ENCODE data around the gene BCL2L13. TPM values are rescaled to one million over a fixed set of nuclear protein-coding genes. Genes with fewer than 3 reads are reported as not detected.

The BCL2L13 gene
- total RNA-seq, 6 donors from 2014 or later, result 40.4 to 67.1 (median 45.7) TPM

GRCh38 chr22:17628406-17629172, 10.0 kb upstream of the BCL2L13 start, which contains the start of gene ATP6V1E1:
TSS of gene ATP6V1E1 (minus strand) at chr22:17628749. CDS start at chr22:17628635, 114 bp downstream.
- H3K9me3 ChIP-seq, result no peaks in the 10 kb centered on the region
- peaks cover 0 to 11% (median 5%) of the 10 kb centered on the region in 4 donors for H3K36me3 ChIP-seq
- peak within 1 kb of the TSS; percentile 52 to 96 (median 73) for H3K4me3 ChIP-seq
- ATAC-seq (ENCODE audit: low FRiP score in 2 of 2) (peak; percentile 100), DNase-seq (peak; percentile 97)
- H3K4me1 ChIP-seq, result peaks cover 17 to 41% (median 29%) of the 10 kb centered on the region in 4 donors
- peak within 1 kb of the TSS; percentile 92 to 95 (median 94) for H3K27ac ChIP-seq
- 1% methylated on average over 28 to 39 of the region's 45 CpGs for WGBS, 2 donors
- peak in 3 of 4 donors; percentile 86 to 93 (median 91) for TF ChIP-seq POLR2A (IDR thresholded peaks at IDR 0.05)
- peak in 1 of 6 experiments; percentile 7 for TF ChIP-seq CTCF (IDR thresholded peaks at IDR 0.05)
- TF ChIP-seq POLR2AphosphoS5 (IDR thresholded peaks at IDR 0.05), result peak; percentile 83 to 92
- no peak for TF ChIP-seq EP300 (IDR thresholded peaks at IDR 0.05)
- no peaks in the 10 kb centered on the region for H3K27me3 ChIP-seq

DNA sequence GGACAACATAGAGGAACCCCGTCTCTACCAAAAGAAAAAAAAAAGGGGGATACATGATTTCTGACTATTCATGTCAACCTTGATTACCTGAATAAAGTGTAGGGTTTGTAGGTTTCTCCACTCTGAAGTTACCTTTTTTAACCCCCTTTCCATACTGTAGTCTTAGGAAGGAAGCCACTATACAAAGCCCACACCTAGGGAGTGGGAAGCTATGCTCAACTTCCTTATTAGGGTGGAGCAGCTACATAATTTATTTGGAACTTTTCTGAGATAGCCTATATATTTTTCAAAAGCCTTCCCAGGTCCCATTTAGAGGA, 9.4 kb upstream of the BCL2L13 start:
- peak in 1 of 2 donors; percentile 9 for ATAC-seq (ENCODE audit: low FRiP score in 2 of 2)
- TF ChIP-seq POLR2AphosphoS5 (IDR thresholded peaks at IDR 0.05), result no peak
- no peak for TF ChIP-seq EP300 (IDR thresholded peaks at IDR 0.05)
- no peak for TF ChIP-seq CTCF (IDR thresholded peaks at IDR 0.05)
- TF ChIP-seq POLR2A (IDR thresholded peaks at IDR 0.05), result no peak
- Histone ChIP-seq H3K27me3 (no peaks in the 10 kb centered on the region), H3K4me3 (peak overlapping the region; percentile 48 to 96 (median 73)), H3K9me3 (no peaks in the 10 kb centered on the region), H3K36me3 (peaks cover 0 to 10% (median 3%) of the 10 kb centered on the region in 4 donors), H3K4me1 (peaks cover 17 to 40% (median 29%) of the 10 kb centered on the region in 4 donors), H3K27ac (peak overlapping the region; percentile 92 to 95 (median 94))
- DNase-seq, result no peak
- WGBS, 2 donors, result 0% methylated on average over 1 of the region's 1 CpG

DNA sequence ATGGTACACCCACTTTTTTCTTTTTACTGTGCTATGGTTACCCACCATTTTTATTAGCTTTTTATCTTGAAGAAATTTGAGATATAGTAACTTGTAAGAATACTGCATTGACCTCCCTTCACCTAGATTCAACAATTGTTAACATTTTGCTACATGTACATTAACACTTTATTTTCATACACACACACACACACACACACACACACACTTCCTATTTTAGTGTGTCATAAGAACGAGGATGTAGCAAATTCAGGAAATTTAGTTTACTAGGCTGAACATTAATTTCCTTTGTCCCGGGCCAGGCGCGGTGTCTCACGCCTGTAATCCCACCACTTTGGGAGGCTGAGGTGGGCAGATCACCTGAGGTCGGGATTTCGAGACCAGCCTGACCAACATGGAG, 8.9 kb upstream of the BCL2L13 start:
- H3K4me3 ChIP-seq, result no peak overlapping the region
- no peak for ATAC-seq (ENCODE audit: low FRiP score in 2 of 2)
- TF ChIP-seq EP300 (IDR thresholded peaks at IDR 0.05), result no peak
- TF ChIP-seq CTCF (IDR thresholded peaks at IDR 0.05), result no peak
- no peak for TF ChIP-seq POLR2AphosphoS5 (IDR thresholded peaks at IDR 0.05)
- no peak for TF ChIP-seq POLR2A (IDR thresholded peaks at IDR 0.05)

DNA sequence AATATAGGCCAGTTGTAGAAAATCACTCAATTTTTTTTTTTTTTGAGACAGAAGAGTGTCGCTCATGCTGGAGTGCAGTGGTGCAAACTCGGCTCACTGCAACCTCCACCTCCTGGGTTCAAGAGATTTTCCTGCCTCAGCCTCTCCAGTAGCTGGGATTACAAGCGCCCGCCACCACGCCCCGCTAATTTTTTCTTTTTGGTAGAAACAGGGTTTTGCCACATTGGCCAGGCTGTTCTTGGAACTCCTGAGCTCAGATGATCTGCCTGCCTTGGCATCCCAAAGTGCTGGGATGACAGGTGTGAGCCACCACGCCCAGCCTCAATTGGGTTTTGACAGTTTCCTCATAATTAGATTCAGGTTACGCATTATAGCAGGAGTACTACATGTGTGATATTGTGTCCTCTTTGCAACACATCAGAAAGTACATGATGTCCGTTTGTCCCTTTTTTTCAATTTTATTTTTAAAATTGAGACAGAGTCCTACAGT, 7.4 kb upstream of the BCL2L13 start:
- Histone ChIP-seq H3K36me3 (no peaks in the 10 kb centered on the region), H3K9me3 (no peaks in the 10 kb centered on the region), H3K4me1 (peaks cover 17 to 25% (median 23%) of the 10 kb centered on the region in 4 donors), H3K4me3 (no peak overlapping the region), H3K27me3 (no peaks in the 10 kb centered on the region), H3K27ac (no peak overlapping the region)
- ATAC-seq (ENCODE audit: low FRiP score in 2 of 2) (no peak), DNase-seq (no peak)
- TF ChIP-seq POLR2A (IDR thresholded peaks at IDR 0.05) (no peak), CTCF (IDR thresholded peaks at IDR 0.05) (no peak), POLR2AphosphoS5 (IDR thresholded peaks at IDR 0.05) (no peak), EP300 (IDR thresholded peaks at IDR 0.05) (no peak)
- WGBS, 2 donors, result 98% methylated on average over 9 of the region's 9 CpGs

More for the DNA sequence above, 8.9 kb upstream of the BCL2L13 start:
- 48 to 72% methylated on average over 7 of the region's 7 CpGs for WGBS, 2 donors
- H3K27ac ChIP-seq, result peak overlapping the region in 3 of 4 donors; percentile 93 to 95 (median 94)
- no peaks in the 10 kb centered on the region for H3K27me3 ChIP-seq
- peaks cover 0 to 5% (median 1%) of the 10 kb centered on the region in 4 donors for H3K36me3 ChIP-seq
- DNase-seq, result no peak
- no peaks in the 10 kb centered on the region for H3K9me3 ChIP-seq
- H3K4me1 ChIP-seq, result peaks cover 17 to 35% (median 29%) of the 10 kb centered on the region in 4 donors
